Hepatocyte (in vitro differentiated cells): ENCODE results near the gene FBLN1.

Experiments
- EZH2 ChIP-seq: fragments of 200-600 bp; sonication (generic); IDR thresholded peaks from 2 replicates; pipeline ENCODE4 v1.6.1; 2016; ENCODE audit warnings: antibody characterized with exemption, mild to moderate bottlenecking, borderline replicate concordance
- TF ChIP-seq, protein P1 (sequence below): fragments of 200-600 bp; sonication (generic); IDR thresholded peaks from 2 replicates; pipeline ENCODE4 v1.5.1; 2016; ENCODE audit warnings: antibody characterized with exemption, mild to moderate bottlenecking; ENCODE audit not compliant: poor library complexity

DNA sequence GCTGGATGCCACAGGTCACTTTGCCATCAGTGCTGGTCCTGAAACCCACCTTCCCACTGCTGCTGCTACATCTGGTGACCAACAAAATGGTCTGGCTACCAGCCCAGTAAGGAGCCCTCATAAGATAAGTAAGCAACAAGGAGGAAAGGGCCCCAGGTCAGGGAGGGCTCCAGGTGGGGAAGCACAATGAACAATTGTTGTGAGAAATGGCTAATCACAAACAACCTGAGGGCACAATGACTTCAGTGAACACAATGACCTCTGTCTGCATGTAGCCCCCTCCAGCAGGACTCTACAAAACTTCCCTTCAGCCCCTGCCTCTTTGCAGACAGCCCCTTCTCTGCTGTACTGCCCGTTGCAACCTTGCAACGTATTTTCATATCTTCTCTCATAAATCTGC lies 19.4 kb upstream of the FBLN1 start:
- TF ChIP-seq, protein P1, sequence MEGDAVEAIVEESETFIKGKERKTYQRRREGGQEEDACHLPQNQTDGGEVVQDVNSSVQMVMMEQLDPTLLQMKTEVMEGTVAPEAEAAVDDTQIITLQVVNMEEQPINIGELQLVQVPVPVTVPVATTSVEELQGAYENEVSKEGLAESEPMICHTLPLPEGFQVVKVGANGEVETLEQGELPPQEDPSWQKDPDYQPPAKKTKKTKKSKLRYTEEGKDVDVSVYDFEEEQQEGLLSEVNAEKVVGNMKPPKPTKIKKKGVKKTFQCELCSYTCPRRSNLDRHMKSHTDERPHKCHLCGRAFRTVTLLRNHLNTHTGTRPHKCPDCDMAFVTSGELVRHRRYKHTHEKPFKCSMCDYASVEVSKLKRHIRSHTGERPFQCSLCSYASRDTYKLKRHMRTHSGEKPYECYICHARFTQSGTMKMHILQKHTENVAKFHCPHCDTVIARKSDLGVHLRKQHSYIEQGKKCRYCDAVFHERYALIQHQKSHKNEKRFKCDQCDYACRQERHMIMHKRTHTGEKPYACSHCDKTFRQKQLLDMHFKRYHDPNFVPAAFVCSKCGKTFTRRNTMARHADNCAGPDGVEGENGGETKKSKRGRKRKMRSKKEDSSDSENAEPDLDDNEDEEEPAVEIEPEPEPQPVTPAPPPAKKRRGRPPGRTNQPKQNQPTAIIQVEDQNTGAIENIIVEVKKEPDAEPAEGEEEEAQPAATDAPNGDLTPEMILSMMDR, result no peak
- TF ChIP-seq EZH2, result no peak
